ENCODE results near the gene NAA80. TPM values are rescaled to one million over a fixed set of nuclear protein-coding genes. Genes with fewer than 3 reads are reported as not detected.

NAA80 gene
- total and polyA plus RNA-seq, 2 of the 13 experiments (the other 11 are each of a cell fraction or from before 2014, with no cell fraction given), result 3.4 to 8.7 TPM

- 0 out of 2 replicates have a peak, but pooled peaks have one; percentile 1 for TF ChIP-seq ZNF567 (CRISPR knock-in tag; IDR thresholded peaks at IDR 0.05; ENCODE audit: borderline replicate concordance)
- TF ChIP-seq ZBTB39 (CRISPR knock-in tag; IDR thresholded peaks at IDR 0.05), result 0 out of 2 replicates have a peak, but pooled peaks have one; percentile 18
- no peak for TF ChIP-seq SRSF1 (optimal IDR thresholded peaks at IDR 0.05; ENCODE audit: low read depth, low read length)
- no peak; the same call in 1 of the 2 replicates for TF ChIP-seq ATF6 (CRISPR knock-in tag; conservative IDR thresholded peaks at IDR 0.05)
- TF ChIP-seq ZKSCAN5 (CRISPR knock-in tag; IDR thresholded peaks at IDR 0.05), result no peak
- peak; percentile 56; the same call in 1 of the 2 replicates for TF ChIP-seq CREM (IDR thresholded peaks at IDR 0.05)
- TF ChIP-seq CREM (CRISPR knock-in tag; IDR thresholded peaks at IDR 0.05), result no peak
- no peak for TF ChIP-seq CBX1 (IDR thresholded peaks at IDR 0.05; ENCODE audit: low read depth)
- 0 out of 2 replicates have a peak, but pooled peaks have one; percentile 6 for TF ChIP-seq ZMYM4 (CRISPR knock-in tag; IDR thresholded peaks at IDR 0.05)
- peak; percentile 81; the same call in 1 of the 2 replicates for TF ChIP-seq SP5 (CRISPR knock-in tag; IDR thresholded peaks at IDR 0.05; ENCODE audit: borderline replicate concordance, low read depth)
- peak; percentile 45; the same call in 1 of the 2 replicates for TF ChIP-seq BCL6 (CRISPR knock-in tag; IDR thresholded peaks at IDR 0.05)
- TF ChIP-seq CEBPG (CRISPR knock-in tag; IDR thresholded peaks at IDR 0.05), result peak; percentile 4; the same call in 1 of the 2 replicates
- TF ChIP-seq SOX5 (CRISPR knock-in tag; IDR thresholded peaks at IDR 0.05; ENCODE audit: borderline replicate concordance), result peak; percentile 59; the same call in 1 of the 2 replicates
- TF ChIP-seq AHR (CRISPR knock-in tag; IDR thresholded peaks at IDR 0.05), result no peak
- TF ChIP-seq FOXP1 (IDR thresholded peaks at IDR 0.05), result 0 out of 2 replicates have a peak, but pooled peaks have one; percentile 10
- TF ChIP-seq FOXP1 (CRISPR knock-in tag; IDR thresholded peaks at IDR 0.05), result 0 out of 2 replicates have a peak, but pooled peaks have one; percentile 4
- peak; percentile 89 for TF ChIP-seq ZNF614 (CRISPR knock-in tag; IDR thresholded peaks at IDR 0.05; ENCODE audit: borderline replicate concordance)
- no peak for TF ChIP-seq ZNF782 (CRISPR knock-in tag; IDR thresholded peaks at IDR 0.05; ENCODE audit: borderline replicate concordance)
- TF ChIP-seq ZBTB7B (CRISPR knock-in tag; IDR thresholded peaks at IDR 0.05), result peak; percentile 37; the same call in 1 of the 2 replicates
- no peak for TF ChIP-seq TCF12 (IDR thresholded peaks at IDR 0.05)
- TF ChIP-seq TCF12 (CRISPR knock-in tag; IDR thresholded peaks at IDR 0.05), result peak; percentile 68; the same call in 1 of the 2 replicates
- peak; percentile 30 for TF ChIP-seq AGO2 (optimal IDR thresholded peaks at IDR 0.05; ENCODE audit: low read depth, low read length)
- peak; percentile 62 for TF ChIP-seq GATAD2A (CRISPR knock-in tag; IDR thresholded peaks at IDR 0.05)
- 0 out of 2 replicates have a peak, but pooled peaks have one; percentile 25 for TF ChIP-seq MEIS2 (CRISPR knock-in tag; IDR thresholded peaks at IDR 0.05)
- TF ChIP-seq JUN (CRISPR knock-in tag; IDR thresholded peaks at IDR 0.05), result peak; percentile 96
- no peak for TF ChIP-seq ZNF138 (CRISPR knock-in tag; IDR thresholded peaks at IDR 0.05; ENCODE audit: low read depth)
- 0 out of 2 replicates have a peak, but pooled peaks have one; percentile 31 for TF ChIP-seq DR1 (CRISPR knock-in tag; IDR thresholded peaks at IDR 0.05)
- no peak for TF ChIP-seq SOX6 (IDR thresholded peaks at IDR 0.05)
- TF ChIP-seq SOX6 (CRISPR knock-in tag; IDR thresholded peaks at IDR 0.05), result peak; percentile 63
- TF ChIP-seq POLR2AphosphoS5 (IDR thresholded peaks at IDR 0.05; ENCODE audit: low read depth, low read length), result peak; percentile 47
- TF ChIP-seq MTA1 (CRISPR knock-in tag; IDR thresholded peaks at IDR 0.05; ENCODE audit: borderline replicate concordance), result peak; percentile 83; the same call in 1 of the 2 replicates
- 0 out of 2 replicates have a peak, but pooled peaks have one; percentile 35 for TF ChIP-seq ZNF235 (CRISPR knock-in tag; IDR thresholded peaks at IDR 0.05; ENCODE audit: borderline replicate concordance)
Observed at GRCh38 chr3:50264383-50264963, 34.7 kb downstream of the NAA80 start (continued).
